ENCODE results near the gene TRIP11. TPM values are rescaled to one million over a fixed set of nuclear protein-coding genes. Genes with fewer than 3 reads are reported as not detected.

The TRIP11 gene
- total and polyA plus RNA-seq, 2 of the 13 experiments (the other 11 are each of a cell fraction or from before 2014, with no cell fraction given), result 10.9 to 32.8 TPM

GRCh38 chr14:92035890-92036289 lies 4.0 kb downstream of the TRIP11 start:
- in situ Hi-C loops (cut with HindIII; ENCODE audit: extremely low pct_ligation_motif_present, low pct_unique_long_range_greater_than_20kb) (no loop called here), intact Hi-C loops (cut with micrococcal nuclease; ENCODE audit: unreplicated experiment) (no loop called here)
- CTCF ChIA-PET (ENCODE audit: low intra/inter-chr PET ratio, low total read pairs), result no interaction called here
- POLR2A ChIA-PET, result no interaction called here
- FAIRE-seq (no peak), DNase-seq (ENCODE audit: low spot score) (no peak), ATAC-seq (no peak)
- Histone ChIP-seq H4K20me1 (ENCODE audit: insufficient read depth, low read length) (peaks cover 9% of the 10 kb centered on the region; the same call in 1 of the 2 replicates), H2AFZ (ENCODE audit: low read length) (no peak overlapping the region), H3K4me3 (replicated peaks in 1 of 3; ENCODE audit: insufficient read depth in 1 of 3, low read depth in 2 of 3, low read length in 3 of 3) (no peak overlapping the region), H3K27ac (ENCODE audit: extremely low read length, insufficient read depth, low read length) (no peak overlapping the region), H3K27me3 (ENCODE audit: control insufficient read depth in 1 of 2, insufficient read depth in 2 of 2, low read length in 2 of 2) (no peaks in the 10 kb centered on the region; a peak in 2 of 5 replicates), H3K9me3 (ENCODE audit: low read length) (no peaks in the 10 kb centered on the region), H3K9ac (ENCODE audit: insufficient read depth, low read depth, low read length) (no peak overlapping the region), H3K4me1 (ENCODE audit: insufficient read depth, low read length) (peaks cover 48% of the 10 kb centered on the region), H3K79me2 (ENCODE audit: insufficient read depth, low read length) (peaks cover 46% of the 10 kb centered on the region), H3K4me2 (ENCODE audit: low read depth, low read length) (peak overlapping the region; percentile 92; the same call in 1 of the 2 replicates), H3K36me3 (replicated peaks in 1 of 2; ENCODE audit: control insufficient read depth in 1 of 2, insufficient read depth in 2 of 2, low read length in 2 of 2) (0 out of 5 replicates have a peak, but pooled peaks cover 0 to 9% of the 10 kb centered on the region in 2 experiments)
- BruUV-seq (replicated peaks), result no TSS peak
- WGBS (ENCODE audit: low lambda C conversion rate), result 90% methylated on average over 1 of the region's 1 CpG
- TF ChIP-seq PLRG1 (conservative IDR thresholded peaks at IDR 0.05) (no peak), AHDC1 (CRISPR knock-in tag; IDR thresholded peaks at IDR 0.05; ENCODE audit: borderline replicate concordance) (no peak), HHEX (CRISPR knock-in tag; IDR thresholded peaks at IDR 0.05) (no peak), ZSCAN21 (CRISPR knock-in tag; IDR thresholded peaks at IDR 0.05; ENCODE audit: borderline replicate concordance) (no peak), ZBTB26 (CRISPR knock-in tag; IDR thresholded peaks at IDR 0.05; ENCODE audit: borderline replicate concordance) (no peak), ZNF780A (CRISPR knock-in tag; IDR thresholded peaks at IDR 0.05) (no peak), NR2F1 (CRISPR knock-in tag; IDR thresholded peaks at IDR 0.05) (no peak), ZHX1 (CRISPR knock-in tag; IDR thresholded peaks at IDR 0.05; ENCODE audit: low read depth) (no peak), FOXP1 (IDR thresholded peaks at IDR 0.05) (no peak), FOXP1 (CRISPR knock-in tag; IDR thresholded peaks at IDR 0.05) (no peak), ZMYM3 (CRISPR knock-in tag; IDR thresholded peaks at IDR 0.05) (no peak), NR2F6 (IDR thresholded peaks at IDR 0.05) (no peak), NR2F6 (CRISPR knock-in tag; IDR thresholded peaks at IDR 0.05) (no peak), GPBP1L1 (CRISPR knock-in tag; IDR thresholded peaks at IDR 0.05) (no peak), ZNF781 (CRISPR knock-in tag; IDR thresholded peaks at IDR 0.05; ENCODE audit: borderline replicate concordance, not compliant biosample characterization) (no peak), SP2 (CRISPR knock-in tag; IDR thresholded peaks at IDR 0.05) (no peak)

Data from HepG2 (cell line).